Activated CD4-positive, alpha-beta T cell treated with anti-CD3 and anti-CD28 coated beads for 4 hours (primary cell): ENCODE measurements around the gene ZNF574.
"Not testable (repeated sequence)": the region's sequence is repeated elsewhere in the genome, so short reads cannot be mapped to it uniquely, and the experiment has no call there.

Experiments
- DNase-seq, 2 donors: peaks; one replicate each; pipeline ENCODE4 v3.0.0-alpha.2; 2020

The ZNF574 gene

DNA sequence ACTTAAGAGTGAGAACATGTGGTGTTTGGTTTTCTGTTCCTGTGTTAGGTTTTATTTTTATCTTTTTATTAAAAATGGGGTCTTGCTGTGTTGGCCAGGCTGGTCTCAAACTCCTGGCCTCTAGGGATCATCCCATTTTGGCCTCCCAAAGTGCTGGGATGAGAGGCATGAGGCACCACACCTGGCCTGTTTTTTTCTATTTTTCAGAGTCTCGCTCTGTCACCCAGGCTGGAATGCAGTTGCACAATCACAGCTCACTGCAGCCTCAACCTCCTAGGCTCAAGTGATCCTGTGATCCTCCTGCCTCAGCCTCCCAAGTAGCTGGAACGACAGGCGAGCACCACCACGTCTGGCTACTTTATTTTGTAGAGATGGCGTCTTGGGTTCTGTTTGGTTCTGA is 7.6 kb downstream of the ZNF574 start:
- no peak for DNase-seq

DNA sequence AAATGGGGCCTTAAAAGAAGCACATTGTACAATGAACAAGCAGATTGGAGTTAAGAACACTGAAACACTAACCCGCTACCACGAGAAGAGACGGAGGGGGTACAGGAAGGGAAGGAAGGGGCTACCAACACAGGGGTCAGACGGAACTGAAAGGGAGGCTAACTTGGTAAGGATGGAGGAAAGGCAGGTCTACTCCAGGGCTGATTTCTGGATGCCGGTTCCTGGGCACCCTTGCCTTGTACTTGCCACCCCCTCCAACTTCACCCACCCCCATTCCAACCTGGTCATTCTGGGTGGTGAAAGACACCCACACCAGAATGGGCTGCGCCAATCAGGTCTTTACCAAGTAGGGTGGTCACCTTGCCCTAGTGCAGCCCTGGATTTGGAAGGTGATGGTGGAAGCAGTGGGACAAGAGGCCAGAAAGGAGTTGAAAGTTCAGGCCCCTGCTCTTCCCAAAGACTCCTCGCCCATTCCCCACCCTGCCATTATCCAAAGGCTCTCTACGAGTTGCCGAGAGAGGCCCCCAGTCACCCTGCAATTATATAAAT is 10.3 kb downstream of the ZNF574 start:
- DNase-seq = no peak

DNA sequence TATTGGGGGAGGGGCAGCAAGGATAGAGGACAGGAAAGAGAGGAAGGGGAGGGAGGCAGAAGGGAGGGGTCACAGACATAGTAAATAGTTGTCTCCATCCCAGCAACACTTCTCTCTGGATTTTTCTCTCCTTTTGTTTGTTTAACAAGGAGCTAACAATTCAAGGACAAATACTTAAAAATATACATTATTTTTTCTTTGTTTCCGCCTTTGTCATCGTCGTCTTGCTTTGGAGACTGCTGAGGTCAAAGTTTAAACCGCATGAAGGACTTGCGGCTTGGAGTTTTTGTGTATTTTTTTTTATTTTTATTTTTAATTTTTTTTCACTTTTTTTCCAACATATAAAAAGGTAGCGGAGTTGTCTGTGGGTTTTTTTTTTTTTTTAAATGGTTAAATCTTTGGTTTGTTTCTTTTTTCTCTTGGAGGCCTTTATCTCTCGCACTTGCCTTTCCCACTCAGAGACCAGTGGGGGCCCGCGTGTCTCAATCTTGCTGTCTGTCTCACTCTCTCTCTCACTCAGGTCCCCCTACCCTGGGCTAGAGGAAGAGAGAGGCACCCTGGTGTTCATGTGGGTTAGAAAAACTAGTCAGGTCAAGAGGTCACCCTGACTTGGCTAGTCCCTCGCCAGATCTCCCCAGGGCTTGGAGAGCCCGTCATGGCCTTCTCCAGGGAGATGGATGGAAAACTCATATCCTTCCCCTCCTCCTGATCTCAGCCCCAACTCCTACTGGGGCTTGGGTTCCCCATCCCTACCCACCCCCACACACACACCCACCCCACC is 11.0 kb downstream of the ZNF574 start:
- no peak for DNase-seq

DNA sequence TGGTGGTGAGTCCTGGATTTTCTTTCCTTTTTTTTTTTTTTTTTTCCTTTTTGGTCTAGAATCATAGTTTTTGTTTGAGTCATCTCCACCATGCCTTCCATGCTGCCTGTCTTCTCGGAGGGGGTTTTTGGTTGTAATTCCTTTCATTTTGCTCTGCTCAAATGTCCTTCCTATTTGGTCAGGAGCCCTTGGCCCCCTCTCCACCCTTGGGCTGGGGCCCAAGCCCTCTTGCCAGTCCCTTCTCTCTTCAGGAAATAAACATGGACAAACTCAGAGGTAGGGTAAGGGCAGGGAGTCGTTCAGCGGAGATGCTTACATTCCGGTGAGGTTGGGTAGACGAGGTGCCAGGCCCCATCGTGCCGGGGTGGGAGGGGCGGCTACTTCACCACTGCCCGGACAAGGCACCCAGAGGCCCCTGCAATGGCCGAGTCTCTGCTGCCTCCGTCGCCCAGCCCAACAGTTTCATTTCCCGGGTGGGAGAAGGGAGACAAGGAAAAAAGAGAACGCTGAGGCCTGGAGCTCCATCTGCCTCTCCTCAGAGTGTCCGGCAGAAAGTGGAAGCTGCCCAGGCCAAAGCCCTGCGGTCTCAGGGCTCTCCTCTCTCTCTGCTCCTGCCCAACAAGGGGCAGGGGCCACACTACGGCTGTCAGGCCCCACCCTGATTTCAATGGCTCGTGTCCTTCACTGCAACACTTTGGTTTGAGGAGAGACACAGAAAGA is 12.7 kb downstream of the ZNF574 start:
- DNase-seq = no peak

DNA sequence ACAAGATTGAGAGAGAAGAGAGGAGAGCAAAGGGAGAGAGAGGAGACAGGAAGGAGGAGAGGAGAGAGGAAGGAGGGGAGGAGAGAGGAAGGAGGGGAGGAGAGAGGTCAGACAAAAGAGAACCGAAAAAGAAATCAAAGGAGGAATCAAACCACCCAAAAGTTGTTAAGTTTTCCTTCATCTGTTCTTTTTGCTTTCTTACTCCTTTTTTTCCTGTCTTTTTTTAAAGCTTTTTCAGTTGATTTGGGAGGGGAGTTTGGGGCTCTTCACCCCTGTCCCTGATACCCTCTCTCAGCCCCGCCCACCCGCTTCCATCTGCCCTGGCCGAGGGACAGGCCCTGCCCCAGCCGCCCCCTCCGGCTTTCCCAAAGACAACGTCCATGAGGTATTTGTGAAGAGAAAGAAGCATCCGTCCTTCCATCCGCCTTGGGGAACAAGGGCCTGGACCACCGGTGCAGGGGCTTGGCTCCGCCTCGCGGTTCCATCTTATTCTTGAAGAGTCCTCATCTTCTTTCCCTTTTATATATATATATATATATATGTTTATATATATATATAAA is 13.3 kb downstream of the ZNF574 start:
- no peak for DNase-seq

DNA sequence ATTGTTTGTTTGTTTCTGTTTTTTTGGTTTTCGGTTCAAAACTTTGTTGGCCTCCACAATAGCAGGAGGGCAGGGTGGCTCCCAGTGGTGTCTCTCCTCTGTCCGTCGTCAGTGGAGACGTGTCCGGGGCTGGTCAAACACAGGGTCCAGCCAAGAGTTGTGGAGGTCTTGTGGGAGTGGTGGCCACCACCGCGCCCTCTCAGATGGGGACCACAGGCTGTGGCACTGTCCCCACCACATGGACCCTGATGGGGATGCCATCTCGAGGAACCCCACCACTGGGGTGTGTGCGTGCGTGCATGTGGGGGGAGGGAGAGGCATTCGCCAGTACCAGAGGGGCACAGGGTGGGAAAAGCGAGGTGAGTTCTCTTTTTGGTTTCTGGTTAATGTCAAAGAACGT is 13.8 kb downstream of the ZNF574 start:
- no peak for DNase-seq

DNA sequence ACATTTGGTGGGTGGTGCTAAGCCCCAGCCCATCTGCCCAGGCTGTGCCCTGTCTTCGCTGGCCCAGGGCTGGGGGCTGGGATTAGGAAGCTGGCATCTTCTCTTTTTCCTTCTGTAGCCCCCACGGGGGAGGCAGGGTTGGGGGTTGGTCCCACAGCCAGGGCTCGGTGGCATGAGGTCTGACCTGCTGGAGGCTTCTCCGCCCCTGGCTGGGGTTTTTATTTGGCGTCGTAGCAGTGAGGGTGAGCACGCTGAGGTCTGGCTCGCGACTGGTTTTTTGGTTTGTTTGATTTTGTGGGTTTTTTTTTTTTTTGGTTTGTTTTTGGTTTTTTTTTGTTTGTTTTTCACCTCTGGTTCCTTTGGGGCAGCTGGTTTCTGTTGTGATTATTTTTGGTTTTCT is 14.7 kb downstream of the ZNF574 start:
- no peak for DNase-seq

DNA sequence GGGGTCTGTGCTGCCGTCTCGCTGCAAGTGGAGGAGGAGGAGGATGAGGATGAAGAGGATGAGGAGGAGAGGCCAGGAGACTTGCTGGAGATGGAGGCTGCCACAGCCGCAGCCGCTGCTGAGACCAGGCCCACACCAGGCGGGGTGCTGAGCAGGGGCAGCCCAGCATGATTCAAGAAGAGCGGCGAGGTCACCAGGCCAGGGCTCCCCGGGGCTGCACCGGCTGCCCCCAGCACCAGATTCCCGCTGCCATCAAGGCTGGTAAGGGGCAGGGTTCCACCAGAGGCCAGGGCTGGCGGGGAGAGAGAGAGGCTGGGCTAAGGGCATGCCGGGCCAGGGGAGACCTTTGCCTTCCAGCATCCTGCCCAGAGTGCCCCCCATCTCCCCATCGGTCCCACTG is 15.3 kb downstream of the ZNF574 start:
- no peak for DNase-seq

DNA sequence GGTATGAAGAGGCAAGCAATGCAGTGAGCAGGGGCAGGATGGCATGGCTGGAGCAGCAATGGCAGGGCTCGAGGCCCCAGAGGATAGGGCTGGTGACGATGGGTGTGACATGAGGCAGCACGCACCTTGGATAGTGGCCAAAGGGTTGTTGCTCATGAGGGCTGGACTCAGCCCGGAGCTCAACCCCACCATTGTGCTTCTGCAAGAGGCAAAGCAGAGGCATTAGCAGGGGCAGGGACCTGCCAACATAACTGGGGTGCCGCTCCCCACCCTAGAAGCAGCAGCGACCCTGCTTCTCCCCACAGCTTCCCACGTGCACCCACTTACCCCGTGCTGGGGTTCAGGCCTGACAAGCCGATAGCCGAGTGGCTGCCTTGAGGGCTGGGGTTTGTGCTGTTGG is 15.8 kb downstream of the ZNF574 start:
- no peak for DNase-seq

DNA sequence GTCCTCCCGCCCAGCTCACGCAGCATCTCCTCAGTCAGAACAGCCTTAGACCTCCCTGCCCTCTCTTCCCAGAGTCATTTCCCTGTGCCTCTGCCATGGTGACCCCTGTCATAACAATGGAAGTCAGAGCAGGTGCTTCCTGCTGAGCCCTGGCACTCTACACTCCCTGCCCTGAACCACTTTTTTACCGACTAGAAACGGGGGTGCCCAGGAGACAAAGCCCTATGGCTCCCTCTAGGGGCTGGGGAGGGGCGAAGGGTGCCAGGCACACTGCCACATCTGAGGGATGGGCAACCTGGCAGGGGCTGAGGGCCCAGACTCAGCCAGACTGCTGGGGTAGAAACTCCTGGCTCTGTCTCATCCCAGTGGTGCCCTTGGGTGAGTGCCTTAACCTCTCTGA is 16.4 kb downstream of the ZNF574 start:
- DNase-seq = peak; percentile 30 to 37

DNA sequence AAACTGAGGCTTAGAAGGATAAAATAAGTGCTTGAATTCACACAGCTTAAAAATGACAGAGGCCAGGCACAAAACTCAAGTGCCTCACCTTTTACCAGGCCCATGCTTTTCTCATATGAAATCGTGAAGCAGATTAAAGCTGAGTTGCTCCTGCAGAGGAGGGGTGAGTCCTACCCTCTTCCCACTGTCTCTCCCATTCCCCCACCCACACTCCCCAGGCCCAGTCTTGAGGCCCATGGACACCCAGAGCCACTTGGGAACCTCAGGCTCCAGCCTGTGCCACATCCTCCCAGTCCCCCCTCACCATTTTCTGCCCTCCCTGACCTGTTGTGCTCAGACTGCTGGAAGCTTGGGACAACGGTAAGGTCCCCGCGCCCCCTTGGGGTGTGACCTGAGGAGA is 17.5 kb downstream of the ZNF574 start:
- DNase-seq = no peak

DNA sequence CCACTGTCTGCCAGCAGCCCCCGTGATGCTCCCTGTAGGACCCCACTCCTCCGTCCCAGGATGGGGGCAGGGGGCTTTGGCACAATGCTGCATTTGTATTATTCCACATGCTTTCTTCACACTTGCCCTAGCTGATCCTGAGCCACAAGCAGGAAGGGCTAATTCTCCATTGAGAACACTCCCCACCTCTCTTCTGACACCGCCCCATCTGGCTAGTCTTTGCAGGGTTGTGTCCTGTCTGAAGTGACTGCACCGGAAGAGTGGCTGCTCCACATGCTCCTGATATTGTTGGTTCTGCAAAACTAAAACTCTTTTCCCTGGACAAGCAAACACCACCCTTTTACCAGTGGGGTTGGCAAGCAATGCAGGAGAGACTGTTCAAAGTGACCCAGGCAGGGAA is 18.0 kb downstream of the ZNF574 start:
- no peak for DNase-seq

DNA sequence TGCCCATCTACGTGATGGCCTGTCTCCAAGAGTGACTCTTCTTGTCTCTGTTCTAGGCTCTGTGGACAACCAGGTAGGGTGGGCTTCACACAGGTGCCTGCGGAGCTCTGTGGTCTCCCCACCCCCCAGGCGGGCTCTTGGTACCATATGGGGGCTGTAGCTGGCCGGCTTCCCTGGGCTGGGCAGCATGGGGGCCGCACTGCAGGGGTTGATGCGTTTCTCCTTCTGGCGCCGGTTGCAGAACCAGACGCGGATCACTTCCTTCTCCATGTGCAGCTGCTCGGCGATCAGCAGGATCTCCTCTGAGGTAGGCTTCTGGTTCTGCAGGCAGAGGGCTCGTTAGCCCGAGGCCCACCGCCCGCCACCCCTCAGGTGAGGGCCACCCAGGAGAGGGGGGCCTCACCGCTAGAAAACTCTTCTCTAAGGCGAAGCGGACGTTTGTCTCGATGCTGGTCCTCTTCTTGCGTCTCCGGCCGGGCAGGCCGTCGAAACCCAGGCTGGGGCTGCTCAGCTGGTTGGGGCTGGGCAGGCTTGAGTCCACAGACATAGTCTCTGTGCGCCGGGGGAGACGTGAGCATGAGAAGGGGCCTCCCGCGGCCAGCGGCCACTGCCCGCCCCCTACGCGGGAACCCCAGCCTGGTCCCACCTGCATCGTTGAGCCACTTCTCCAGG is 19.3 kb downstream of the ZNF574 start:
- no peak for DNase-seq

DNA sequence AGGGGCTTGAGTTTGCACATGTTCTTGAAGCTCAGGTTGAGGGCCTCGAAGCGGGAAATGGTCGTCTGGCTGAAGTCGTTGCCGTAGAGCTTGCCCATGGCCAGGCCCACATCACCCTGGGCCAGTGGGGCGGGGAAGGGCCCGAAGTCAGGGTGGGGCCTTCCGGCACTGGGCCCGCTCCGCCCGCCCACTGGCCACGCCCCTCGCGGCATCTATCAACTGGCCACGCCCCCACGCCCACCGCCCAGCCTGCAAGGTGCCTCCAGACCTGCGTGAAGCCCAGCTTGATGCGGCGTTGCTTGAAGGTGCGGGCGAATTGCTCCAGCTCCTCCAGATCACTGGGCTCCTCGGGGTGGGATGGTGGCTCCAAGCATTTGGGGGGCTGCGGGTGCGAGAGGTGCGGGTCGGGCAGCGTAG is 19.9 kb downstream of the ZNF574 start:
- no peak for DNase-seq

DNA sequence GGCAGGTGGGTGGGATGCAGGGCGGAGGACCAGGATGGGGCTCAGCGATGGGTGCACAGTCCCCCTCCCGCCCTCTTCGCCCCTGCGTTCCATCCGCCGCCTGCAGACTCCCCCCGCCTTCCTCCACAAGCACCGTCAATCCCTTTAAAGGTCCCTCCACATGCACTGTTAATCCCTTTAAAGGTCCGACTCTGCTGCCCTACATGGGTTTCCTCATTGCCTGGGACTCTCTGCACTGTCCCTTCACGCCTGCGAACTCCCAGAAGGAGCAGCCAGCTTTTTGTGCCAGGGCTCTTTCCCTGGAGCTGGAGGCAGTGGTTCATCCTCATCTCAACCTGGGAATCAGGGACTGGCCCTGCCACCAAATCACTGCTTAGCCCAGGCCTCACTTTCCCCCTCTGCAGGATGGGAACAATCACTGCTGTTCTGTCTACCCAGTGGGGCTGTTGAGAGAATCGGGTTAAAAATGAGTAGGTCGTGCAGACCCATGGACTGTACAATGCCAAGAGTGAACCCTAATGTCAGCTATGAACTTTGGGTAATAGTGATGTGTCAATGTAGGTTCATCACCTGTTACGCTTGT is 20.4 kb downstream of the ZNF574 start:
- no peak for DNase-seq

DNA sequence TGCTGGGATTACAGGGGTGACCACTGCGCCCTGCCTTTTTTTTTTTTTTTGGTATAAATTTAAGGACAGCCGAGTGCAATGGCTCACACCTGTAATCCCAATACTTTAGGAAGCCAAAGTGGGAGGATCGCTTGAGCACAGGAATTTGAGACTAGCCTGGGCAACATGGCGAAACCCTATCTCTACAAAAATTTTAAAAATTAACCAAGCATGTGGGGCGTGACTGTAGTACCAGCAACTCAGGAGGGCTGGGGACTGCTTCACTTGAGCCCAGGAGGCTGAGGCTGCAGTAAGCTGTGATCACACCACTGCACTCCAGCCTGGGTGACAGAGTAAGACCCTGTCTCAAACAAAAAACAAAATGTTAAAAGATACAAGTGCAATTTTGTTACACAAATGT is 21.5 kb downstream of the ZNF574 start:
- DNase-seq = no peak

DNA sequence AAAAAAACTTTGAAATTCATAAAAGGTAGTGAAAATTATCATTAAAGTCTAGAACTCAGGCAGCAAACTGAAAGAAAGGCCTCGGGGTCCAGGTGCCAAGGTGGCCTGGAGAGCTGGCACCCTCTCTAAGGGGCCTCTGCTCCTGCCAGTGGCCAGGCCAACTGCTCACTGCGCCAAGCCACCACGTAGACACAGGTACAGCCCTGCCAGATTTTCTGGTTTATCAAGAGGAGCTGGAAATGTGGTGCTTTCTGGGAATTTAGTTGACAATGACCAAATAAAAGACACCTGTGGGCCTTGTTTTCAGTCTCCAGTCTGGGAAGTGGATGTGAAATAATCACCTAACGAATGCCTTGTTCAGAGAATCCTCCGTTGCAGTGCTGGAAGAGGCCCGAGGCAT is 22.8 kb downstream of the ZNF574 start:
- no peak for DNase-seq

DNA sequence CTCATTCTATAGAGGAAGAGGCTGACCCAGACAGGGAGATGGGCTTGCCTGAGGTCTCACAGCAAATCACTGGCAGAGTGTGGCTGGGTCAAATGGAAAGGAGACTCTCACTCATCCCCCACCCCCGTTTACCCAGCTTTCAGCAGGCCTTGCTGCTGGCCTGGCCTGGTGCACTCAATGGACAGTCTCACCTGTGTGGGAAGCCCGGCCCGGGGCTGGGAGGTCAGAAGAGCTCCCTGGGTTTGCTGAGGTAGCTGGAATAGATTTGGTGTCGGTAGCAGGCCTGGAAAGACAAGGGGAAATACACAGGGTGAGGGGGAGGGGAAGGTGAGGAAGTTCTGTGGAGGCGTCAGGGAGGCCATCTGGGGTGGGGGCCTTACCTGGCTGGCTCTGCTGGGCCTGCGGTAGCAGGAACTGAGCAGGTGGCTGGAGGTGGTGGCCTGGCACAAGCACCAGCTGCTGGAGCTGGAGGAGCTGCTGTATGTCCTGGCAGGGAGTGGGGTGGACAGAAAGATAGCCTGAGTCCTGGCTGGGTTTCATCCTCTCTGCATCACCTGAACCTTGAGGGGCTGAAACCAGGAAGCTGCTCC is 23.5 kb downstream of the ZNF574 start:
- DNase-seq = no peak

DNA sequence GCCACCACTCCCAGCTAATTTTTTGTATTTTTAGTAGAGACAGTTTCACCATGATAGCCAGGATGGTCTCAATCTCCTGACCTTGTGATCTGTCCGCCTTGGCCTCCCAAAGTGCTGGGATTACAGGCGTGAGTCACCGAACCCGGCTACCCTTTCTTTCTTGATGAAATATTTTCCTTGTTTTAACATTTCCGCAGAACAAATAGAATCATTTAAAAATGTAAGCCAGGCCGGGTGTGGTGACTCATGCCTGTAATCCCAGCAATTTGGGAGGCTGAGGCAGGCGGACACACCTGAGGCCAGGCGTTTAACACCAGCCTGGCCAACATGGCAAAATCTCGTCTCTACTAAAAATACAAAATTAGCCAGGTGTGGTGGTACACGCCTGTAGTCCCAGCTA is 24.3 kb downstream of the ZNF574 start:
- not testable (repeated sequence) for DNase-seq

DNA sequence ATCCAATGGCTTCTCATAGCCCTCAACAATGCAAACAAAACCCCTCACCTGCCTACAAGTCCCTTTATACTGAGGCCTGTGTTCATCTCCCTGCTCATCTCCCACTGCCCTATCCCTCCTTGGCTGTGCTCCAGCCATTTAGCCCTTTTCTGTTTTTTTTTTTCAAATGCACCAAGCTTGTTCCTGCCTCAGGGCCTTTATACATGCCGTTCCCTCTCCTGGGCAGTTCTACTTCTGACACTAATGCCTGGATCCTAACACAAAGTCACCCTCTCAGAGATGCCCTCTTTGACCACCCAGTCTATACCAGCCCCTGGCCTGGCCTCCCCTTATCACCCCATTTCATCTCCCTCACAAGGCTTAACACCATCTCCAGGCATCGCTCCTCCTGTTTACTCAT is 26.9 kb downstream of the ZNF574 start:
- DNase-seq = no peak

DNA sequence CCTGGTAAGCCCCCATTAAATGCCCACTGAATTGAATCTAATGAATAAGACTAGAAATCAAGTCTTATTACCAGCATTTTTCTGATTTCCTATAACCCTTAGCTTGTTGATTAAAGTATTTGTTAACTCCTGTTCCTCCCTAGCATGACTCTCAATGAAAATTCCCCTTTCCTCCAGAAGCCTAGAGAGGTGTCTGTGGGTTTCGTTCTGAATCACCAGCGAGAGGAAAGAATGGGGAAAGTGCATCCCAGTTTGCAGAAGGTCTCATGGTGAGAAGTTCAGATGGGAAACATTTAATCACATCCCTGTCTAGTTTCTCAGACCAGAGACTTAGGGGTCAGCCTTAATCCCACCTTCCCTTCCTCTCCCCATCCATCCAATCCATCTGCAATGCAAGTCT is 29.4 kb downstream of the ZNF574 start:
- no peak for DNase-seq

DNA sequence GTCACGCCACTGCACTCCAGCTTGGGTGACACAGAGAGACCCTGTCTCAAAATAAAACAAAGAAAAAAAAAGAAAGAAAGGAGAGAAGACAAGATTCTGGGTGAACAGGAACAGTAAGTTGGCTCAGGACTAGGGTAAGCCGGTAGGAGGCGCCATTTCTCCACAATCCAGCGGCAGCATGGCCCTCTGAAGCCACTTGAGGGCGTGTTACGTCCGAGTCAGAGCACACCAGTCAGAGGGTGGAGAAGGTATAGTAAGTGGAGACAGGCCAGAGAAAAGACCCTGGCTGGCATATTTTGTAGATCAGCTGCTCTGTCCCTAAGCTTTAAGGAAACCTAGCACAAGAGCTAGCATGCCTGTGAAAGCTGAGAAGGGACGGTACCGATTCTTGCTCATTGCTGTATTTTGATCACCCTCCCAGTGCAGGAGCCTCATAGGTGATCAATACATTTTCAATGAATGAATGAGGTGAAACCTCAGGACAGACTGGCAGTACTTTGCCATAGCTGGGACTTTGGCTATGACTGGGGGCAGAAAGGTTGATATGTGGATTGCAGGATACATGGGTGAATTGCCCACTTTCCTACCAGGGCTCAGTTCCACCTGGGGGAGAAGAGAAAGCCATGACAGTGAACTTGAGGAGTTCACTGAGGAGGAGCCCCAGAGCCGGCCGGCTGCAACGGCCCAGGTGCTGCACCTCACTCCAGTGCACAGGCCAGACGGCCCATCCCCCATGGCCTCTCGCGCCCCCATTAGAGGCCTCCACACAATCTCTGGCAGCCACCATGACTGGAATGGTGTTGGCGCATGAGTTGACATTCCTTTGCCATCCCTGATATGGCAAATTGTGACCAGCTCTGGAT is 32.8 kb downstream of the ZNF574 start:
- peak; percentile 87 to 92 for DNase-seq
